Tibial nerve (tissue), 4 donors: Measurements from ENCODE around the gene FAM50B. TPM values are rescaled to one million over a fixed set of nuclear protein-coding genes. Genes with fewer than 3 reads are reported as not detected.

Experiments
- DNase-seq, 2 donors: peaks; one replicate each; pipeline ENCODE4 v3.0.0-alpha.2; 2019; ENCODE audit warnings: low spot score in 2 of 2
- H3K27ac ChIP-seq, 4 donors: fragments of 200-600 bp; sonication (generic) in 3 of 4; one replicate each; pipeline ENCODE4 v1.5.1; 2017 to 2019; ENCODE audit warnings: mild to moderate bottlenecking in 1 of 4
- H3K27me3 ChIP-seq, 2 donors: fragments of 200-600 bp; sonication (generic) in 1 of 2; one replicate each; pipeline versions ENCODE4 v1.5.1 to v1.6.0; 2017 to 2019
- H3K36me3 ChIP-seq, 3 donors: fragments of 200-600 bp; sonication (generic); one replicate each; pipeline ENCODE4 v1.5.1; 2018 to 2019
- H3K4me1 ChIP-seq, 4 donors: fragments of 200-600 bp; sonication (generic) in 3 of 4; one replicate each; pipeline ENCODE4 v1.5.1; 2017 to 2019
- H3K4me3 ChIP-seq, 4 donors: fragments of 200-600 bp; sonication (generic) in 3 of 4; one replicate each; pipeline ENCODE4 v1.5.1; 2017 to 2019; ENCODE audit warnings: mild to moderate bottlenecking in 1 of 4, moderate library complexity in 1 of 4
- H3K9me3 ChIP-seq, 4 donors: fragments of 200-600 bp; sonication (generic) in 3 of 4; one replicate each; pipeline ENCODE4 v1.5.1; 2017 to 2019
- CTCF ChIP-seq, 5 experiments: fragments of 200-600 bp in 3 of 5; fragments of 450-650 bp in 2 of 5; sonication (generic) in 3 of 5; IDR thresholded peaks; one replicate each; pipeline ENCODE4 v1.5.1; 2016 to 2019; ENCODE audit warnings: antibody characterized with exemption in 5 of 5, mild to moderate bottlenecking in 3 of 5, moderate library complexity in 2 of 5
- EP300 ChIP-seq, 2 donors: sonication (generic); formaldehyde crosslinking; IDR thresholded peaks; one replicate each; pipeline ENCODE4 v1.6.1; 2017; ENCODE audit warnings: antibody characterized with exemption in 2 of 2, mild to moderate bottlenecking in 1 of 2
- POLR2A ChIP-seq, 2 donors: fragments of 450-650 bp; IDR thresholded peaks; one replicate each; pipeline ENCODE4 v1.6.1; 2017; ENCODE audit warnings: antibody characterized with exemption in 2 of 2, mild to moderate bottlenecking in 2 of 2, moderate library complexity in 2 of 2
- WGBS, 2 donors: methylation state at CpG; one replicate each; pipeline ENCODE4 v1.1.5; 2018; 5-methylcytosine and 5-hydroxymethylcytosine counted together
- total RNA-seq, 4 donors: library from RNA; depleted of rRNA; stranded (reverse); fragments of >200 nt; gene quantifications; one replicate each; pipeline ENCODE4 v1.1.0, GENCODE V29; 2016

Gene FAM50B
- total RNA-seq, 4 donors from 2014 or later: 6.9 to 23.5 (median 16.1) TPM

GRCh38 chr6:3888153-3888957 is 39.2 kb downstream of the FAM50B start:
- peak; percentile 48 to 53 for DNase-seq
- Histone ChIP-seq H3K9me3 (no peaks in the 10 kb centered on the region), H3K36me3 (no peaks in the 10 kb centered on the region), H3K4me1 (peaks cover 0 to 35% (median 13%) of the 10 kb centered on the region in 4 donors), H3K4me3 (no peak overlapping the region), H3K27ac (peak overlapping the region in 2 of 4 donors; percentile 60 to 77), H3K27me3 (no peaks in the 10 kb centered on the region)
- WGBS, 2 donors: 65 to 67% methylated on average over 15 of the region's 15 CpGs
- TF ChIP-seq POLR2A (IDR thresholded peaks at IDR 0.05) (no peak), EP300 (IDR thresholded peaks at IDR 0.05) (peak in 1 of 2 donors; percentile 80), CTCF (IDR thresholded peaks at IDR 0.05) (no peak)

GRCh38 chr6:3890047-3890446 is 40.9 kb downstream of the FAM50B start:
- H3K27ac ChIP-seq: no peak overlapping the region
- peaks cover 0 to 26% (median 8%) of the 10 kb centered on the region in 4 donors for H3K4me1 ChIP-seq
- H3K4me3 ChIP-seq: no peak overlapping the region
- TF ChIP-seq POLR2A (IDR thresholded peaks at IDR 0.05): no peak
- no peak for TF ChIP-seq CTCF (IDR thresholded peaks at IDR 0.05)
- no peak for TF ChIP-seq EP300 (IDR thresholded peaks at IDR 0.05)
- WGBS, 2 donors: 86 to 90% methylated on average over 9 of the region's 9 CpGs
- DNase-seq: no peak
- no peaks in the 10 kb centered on the region for H3K36me3 ChIP-seq
- H3K27me3 ChIP-seq: no peaks in the 10 kb centered on the region
- no peaks in the 10 kb centered on the region for H3K9me3 ChIP-seq

GRCh38 chr6:3891883-3892282 is 42.7 kb downstream of the FAM50B start:
- H3K4me3 ChIP-seq: no peak overlapping the region
- H3K9me3 ChIP-seq: no peaks in the 10 kb centered on the region
- 79 to 84% methylated on average over 3 of the region's 3 CpGs for WGBS, 2 donors
- no peak for TF ChIP-seq POLR2A (IDR thresholded peaks at IDR 0.05)
- H3K27me3 ChIP-seq: no peaks in the 10 kb centered on the region
- no peak for DNase-seq
- H3K4me1 ChIP-seq: peaks cover 0 to 25% (median 8%) of the 10 kb centered on the region in 4 donors
- no peaks in the 10 kb centered on the region for H3K36me3 ChIP-seq
- peak overlapping the region in 1 of 4 donors; percentile 29 for H3K27ac ChIP-seq

- 74 to 75% methylated on average over 6 of the region's 6 CpGs for WGBS, 2 donors
- no peak overlapping the region for H3K27ac ChIP-seq
These were observed 43.4 kb downstream of the FAM50B start for GRCh38 chr6:3892603-3893002.

GRCh38 chr6:3893487-3893886 is 44.3 kb downstream of the FAM50B start:
- Histone ChIP-seq H3K4me3 (no peak overlapping the region), H3K9me3 (no peaks in the 10 kb centered on the region), H3K27me3 (no peaks in the 10 kb centered on the region), H3K4me1 (peaks cover 0 to 9% (median under 1%) of the 10 kb centered on the region in 4 donors), H3K36me3 (no peaks in the 10 kb centered on the region), H3K27ac (no peak overlapping the region)
- TF ChIP-seq CTCF (IDR thresholded peaks at IDR 0.05) (no peak), EP300 (IDR thresholded peaks at IDR 0.05) (no peak), POLR2A (IDR thresholded peaks at IDR 0.05) (no peak)
- DNase-seq: no peak
- 95 to 97% methylated on average over 10 of the region's 10 CpGs for WGBS, 2 donors

More at GRCh38 chr6:3892603-3893002, 43.4 kb downstream of the FAM50B start:
- no peak for DNase-seq
- Histone ChIP-seq H3K36me3 (no peaks in the 10 kb centered on the region), H3K9me3 (no peaks in the 10 kb centered on the region), H3K4me3 (no peak overlapping the region), H3K4me1 (peaks cover 0 to 18% (median 8%) of the 10 kb centered on the region in 4 donors), H3K27me3 (no peaks in the 10 kb centered on the region)
- TF ChIP-seq EP300 (IDR thresholded peaks at IDR 0.05) (no peak), POLR2A (IDR thresholded peaks at IDR 0.05) (no peak), CTCF (IDR thresholded peaks at IDR 0.05) (no peak)
